ENCODE measurements around the gene CYP2U1. TPM values are rescaled to one million over a fixed set of nuclear protein-coding genes. Genes with fewer than 3 reads are reported as not detected.
A peak's percentile ranks its signal among the peaks of the same experiment; 100 is the strongest.

Gene CYP2U1
- total RNA-seq, 1 donor from 2014 or later = 4.4 TPM

DNA sequence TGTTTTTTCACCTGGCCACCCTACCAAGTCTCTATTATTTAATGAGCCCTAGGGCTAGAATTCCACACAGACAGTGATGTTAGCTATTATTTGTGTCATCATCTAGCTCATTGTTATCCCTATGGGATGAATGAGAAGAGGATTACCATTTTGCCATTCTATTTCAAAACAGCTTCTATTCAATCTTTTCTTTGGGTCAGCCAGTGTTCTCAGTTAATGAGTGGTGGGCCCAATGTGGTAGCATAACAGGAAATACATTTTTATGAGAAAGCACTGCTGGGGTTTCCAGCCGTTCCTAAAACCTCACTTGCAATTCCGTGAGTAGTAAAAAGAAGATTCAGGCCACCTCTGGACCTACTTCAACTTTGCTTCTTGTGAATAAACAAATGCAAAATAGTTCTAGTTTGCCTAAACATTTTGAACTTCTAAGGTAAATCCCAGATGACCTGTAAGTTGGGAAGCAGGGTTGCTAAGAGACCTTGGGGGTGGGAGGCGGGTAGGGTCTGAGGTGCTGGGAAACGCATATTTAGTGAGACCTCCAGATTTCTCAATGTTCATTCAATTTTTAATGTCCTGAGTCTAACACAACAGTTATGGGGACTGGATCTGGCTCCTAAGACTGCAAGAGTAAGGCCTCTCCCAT, 24.8 kb upstream of the CYP2U1 start:
- Mint-ChIP-seq H3K4me1 (ENCODE audit: low read depth, unreplicated experiment) (no peaks in the 10 kb centered on the region), H3K27ac (ENCODE audit: unreplicated experiment) (no peak overlapping the region), H3K27me3 (ENCODE audit: unreplicated experiment) (no peaks in the 10 kb centered on the region), H3K9me3 (ENCODE audit: unreplicated experiment) (no peaks in the 10 kb centered on the region), H3K4me3 (ENCODE audit: unreplicated experiment) (no peak overlapping the region), H3K36me3 (ENCODE audit: unreplicated experiment) (no peaks in the 10 kb centered on the region)
- DNase-seq = no peak
- TF ChIP-seq, protein P1, sequence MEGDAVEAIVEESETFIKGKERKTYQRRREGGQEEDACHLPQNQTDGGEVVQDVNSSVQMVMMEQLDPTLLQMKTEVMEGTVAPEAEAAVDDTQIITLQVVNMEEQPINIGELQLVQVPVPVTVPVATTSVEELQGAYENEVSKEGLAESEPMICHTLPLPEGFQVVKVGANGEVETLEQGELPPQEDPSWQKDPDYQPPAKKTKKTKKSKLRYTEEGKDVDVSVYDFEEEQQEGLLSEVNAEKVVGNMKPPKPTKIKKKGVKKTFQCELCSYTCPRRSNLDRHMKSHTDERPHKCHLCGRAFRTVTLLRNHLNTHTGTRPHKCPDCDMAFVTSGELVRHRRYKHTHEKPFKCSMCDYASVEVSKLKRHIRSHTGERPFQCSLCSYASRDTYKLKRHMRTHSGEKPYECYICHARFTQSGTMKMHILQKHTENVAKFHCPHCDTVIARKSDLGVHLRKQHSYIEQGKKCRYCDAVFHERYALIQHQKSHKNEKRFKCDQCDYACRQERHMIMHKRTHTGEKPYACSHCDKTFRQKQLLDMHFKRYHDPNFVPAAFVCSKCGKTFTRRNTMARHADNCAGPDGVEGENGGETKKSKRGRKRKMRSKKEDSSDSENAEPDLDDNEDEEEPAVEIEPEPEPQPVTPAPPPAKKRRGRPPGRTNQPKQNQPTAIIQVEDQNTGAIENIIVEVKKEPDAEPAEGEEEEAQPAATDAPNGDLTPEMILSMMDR (IDR thresholded peaks at IDR 0.05; ENCODE audit: partially characterized antibody, unreplicated experiment) = no peak

DNA sequence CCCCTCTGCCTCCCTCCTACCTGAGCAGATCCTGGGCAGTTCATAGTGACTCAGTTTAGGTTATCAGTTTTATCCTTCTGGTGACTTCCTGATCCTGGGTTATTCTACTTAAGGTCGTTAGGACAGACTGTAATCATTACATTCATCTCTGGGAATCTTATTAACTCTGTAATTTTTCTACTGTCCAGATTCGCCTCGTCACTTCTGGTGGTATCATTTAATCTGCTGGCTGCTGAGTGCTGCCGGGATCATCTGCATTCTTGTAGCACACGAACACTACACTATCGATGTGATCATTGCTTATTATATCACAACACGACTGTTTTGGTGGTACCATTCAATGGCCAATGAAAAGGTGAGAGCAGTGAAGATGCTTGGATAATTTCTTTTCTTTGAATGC, 23.0 kb upstream of the CYP2U1 start:
- H3K4me3 Mint-ChIP-seq (ENCODE audit: unreplicated experiment) = no peak overlapping the region
- H3K36me3 Mint-ChIP-seq (ENCODE audit: unreplicated experiment) = no peaks in the 10 kb centered on the region
- no peaks in the 10 kb centered on the region for H3K9me3 Mint-ChIP-seq (ENCODE audit: unreplicated experiment)
- TF ChIP-seq, protein P1 (IDR thresholded peaks at IDR 0.05; ENCODE audit: partially characterized antibody, unreplicated experiment) = no peak
- no peak overlapping the region for H3K27ac Mint-ChIP-seq (ENCODE audit: unreplicated experiment)
- no peaks in the 10 kb centered on the region for H3K4me1 Mint-ChIP-seq (ENCODE audit: low read depth, unreplicated experiment)
- DNase-seq = no peak
- no peaks in the 10 kb centered on the region for H3K27me3 Mint-ChIP-seq (ENCODE audit: unreplicated experiment)

DNA sequence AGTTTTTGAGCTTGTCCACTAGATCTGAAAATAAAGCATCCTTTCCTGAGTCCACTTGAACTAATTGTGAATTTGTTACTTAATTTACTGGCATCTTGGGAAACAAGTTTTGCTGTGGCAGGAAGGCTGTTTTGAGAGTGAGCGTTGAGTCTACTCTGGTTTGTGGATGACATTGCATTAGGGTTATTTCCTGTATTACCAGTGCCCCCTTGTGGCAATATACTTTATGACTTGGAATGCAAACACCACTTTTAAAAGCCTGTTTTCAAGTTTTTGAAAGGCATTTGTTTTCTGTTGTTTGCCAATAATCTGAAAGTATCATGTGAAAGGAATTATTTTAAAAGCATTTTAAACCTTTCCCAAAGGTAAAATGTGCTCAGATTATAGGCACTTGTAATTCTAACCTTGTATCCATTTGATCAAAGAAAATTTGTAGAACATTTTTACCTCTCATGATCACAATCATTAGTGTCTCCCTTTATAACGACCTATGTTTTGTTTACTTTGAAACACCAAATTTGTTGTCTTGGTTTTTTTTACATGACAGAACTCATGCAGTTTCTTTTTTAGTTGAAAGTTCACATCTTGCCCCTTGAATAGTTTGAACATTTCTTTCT, 18.0 kb upstream of the CYP2U1 start:
- Mint-ChIP-seq H3K27me3 (ENCODE audit: unreplicated experiment) (no peaks in the 10 kb centered on the region), H3K4me3 (ENCODE audit: unreplicated experiment) (no peak overlapping the region), H3K36me3 (ENCODE audit: unreplicated experiment) (no peaks in the 10 kb centered on the region), H3K4me1 (ENCODE audit: low read depth, unreplicated experiment) (no peaks in the 10 kb centered on the region), H3K9me3 (ENCODE audit: unreplicated experiment) (no peaks in the 10 kb centered on the region), H3K27ac (ENCODE audit: unreplicated experiment) (no peak overlapping the region)
- TF ChIP-seq, protein P1 (IDR thresholded peaks at IDR 0.05; ENCODE audit: partially characterized antibody, unreplicated experiment) = peak; percentile 83
- no peak for DNase-seq

DNA sequence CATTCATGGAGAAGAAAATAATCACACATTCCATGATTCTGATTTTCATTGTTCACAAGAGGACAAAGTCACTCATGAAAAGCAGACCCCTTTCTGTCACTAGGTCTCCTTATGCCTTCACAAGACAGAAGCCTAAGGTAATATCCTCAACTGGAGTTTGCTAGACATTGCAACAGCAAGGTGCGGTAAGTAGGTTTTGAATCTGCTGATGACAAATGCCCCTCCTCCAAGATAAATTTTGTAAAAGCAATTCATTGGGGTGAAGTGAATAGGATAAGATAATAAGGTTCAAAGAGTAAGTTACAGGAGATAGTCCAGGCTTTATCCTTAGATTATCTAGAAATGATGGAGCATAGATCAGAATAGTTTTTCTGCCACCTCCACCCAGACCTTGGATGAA, 16.1 kb upstream of the CYP2U1 start:
- Mint-ChIP-seq H3K27ac (ENCODE audit: unreplicated experiment) (no peak overlapping the region), H3K36me3 (ENCODE audit: unreplicated experiment) (no peaks in the 10 kb centered on the region), H3K27me3 (ENCODE audit: unreplicated experiment) (no peaks in the 10 kb centered on the region), H3K4me3 (ENCODE audit: unreplicated experiment) (no peak overlapping the region), H3K4me1 (ENCODE audit: low read depth, unreplicated experiment) (no peaks in the 10 kb centered on the region), H3K9me3 (ENCODE audit: unreplicated experiment) (no peaks in the 10 kb centered on the region)
- no peak for DNase-seq
- TF ChIP-seq, protein P1 (IDR thresholded peaks at IDR 0.05; ENCODE audit: partially characterized antibody, unreplicated experiment) = no peak

DNA sequence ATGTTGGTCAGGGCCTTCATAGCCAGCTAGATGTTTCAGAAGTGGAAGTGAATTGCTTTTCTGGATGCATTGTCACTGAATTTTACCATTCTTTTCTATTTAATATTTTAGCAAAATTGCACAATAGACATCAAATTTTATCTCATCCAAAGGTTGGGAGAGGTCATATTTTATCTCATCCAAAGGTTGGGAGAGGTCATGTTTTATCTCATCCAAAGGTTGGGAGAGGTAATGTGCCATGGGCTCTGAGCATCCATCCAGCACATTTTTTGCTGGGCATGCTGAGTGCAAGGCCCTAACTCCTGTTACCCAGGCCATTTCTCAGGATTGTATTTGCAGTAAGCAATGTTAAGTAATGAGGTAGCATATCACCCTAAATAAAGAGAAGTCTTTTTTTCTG, 14.7 kb upstream of the CYP2U1 start:
- Mint-ChIP-seq H3K27me3 (ENCODE audit: unreplicated experiment) (no peaks in the 10 kb centered on the region), H3K4me3 (ENCODE audit: unreplicated experiment) (no peak overlapping the region), H3K27ac (ENCODE audit: unreplicated experiment) (no peak overlapping the region), H3K36me3 (ENCODE audit: unreplicated experiment) (no peaks in the 10 kb centered on the region), H3K9me3 (ENCODE audit: unreplicated experiment) (no peaks in the 10 kb centered on the region), H3K4me1 (ENCODE audit: low read depth, unreplicated experiment) (no peaks in the 10 kb centered on the region)
- no peak for DNase-seq
- TF ChIP-seq, protein P1 (IDR thresholded peaks at IDR 0.05; ENCODE audit: partially characterized antibody, unreplicated experiment) = no peak
